ENCODE data around the gene PRSS53. TPM values are rescaled to one million over a fixed set of nuclear protein-coding genes. Genes with fewer than 3 reads are reported as not detected.

Gene PRSS53
- total and polyA plus RNA-seq, 12 donors = 0.21 to 2.9 (median 0.51) TPM

GRCh38 chr16:31071861-31072260 lies 16.9 kb downstream of the PRSS53 start:
- peak overlapping the region in 6 of 10 donors; percentile 87 to 99 (median 96) for H3K27ac ChIP-seq
- H3K36me3 ChIP-seq = peaks cover 0 to 11% (median 6%) of the 10 kb centered on the region in 9 donors
- WGBS, 2 donors = 40 to 46% methylated on average over 4 of the region's 4 CpGs
- ATAC-seq (no peak), DNase-seq (no peak)
- TF ChIP-seq, protein P1, sequence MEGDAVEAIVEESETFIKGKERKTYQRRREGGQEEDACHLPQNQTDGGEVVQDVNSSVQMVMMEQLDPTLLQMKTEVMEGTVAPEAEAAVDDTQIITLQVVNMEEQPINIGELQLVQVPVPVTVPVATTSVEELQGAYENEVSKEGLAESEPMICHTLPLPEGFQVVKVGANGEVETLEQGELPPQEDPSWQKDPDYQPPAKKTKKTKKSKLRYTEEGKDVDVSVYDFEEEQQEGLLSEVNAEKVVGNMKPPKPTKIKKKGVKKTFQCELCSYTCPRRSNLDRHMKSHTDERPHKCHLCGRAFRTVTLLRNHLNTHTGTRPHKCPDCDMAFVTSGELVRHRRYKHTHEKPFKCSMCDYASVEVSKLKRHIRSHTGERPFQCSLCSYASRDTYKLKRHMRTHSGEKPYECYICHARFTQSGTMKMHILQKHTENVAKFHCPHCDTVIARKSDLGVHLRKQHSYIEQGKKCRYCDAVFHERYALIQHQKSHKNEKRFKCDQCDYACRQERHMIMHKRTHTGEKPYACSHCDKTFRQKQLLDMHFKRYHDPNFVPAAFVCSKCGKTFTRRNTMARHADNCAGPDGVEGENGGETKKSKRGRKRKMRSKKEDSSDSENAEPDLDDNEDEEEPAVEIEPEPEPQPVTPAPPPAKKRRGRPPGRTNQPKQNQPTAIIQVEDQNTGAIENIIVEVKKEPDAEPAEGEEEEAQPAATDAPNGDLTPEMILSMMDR (IDR thresholded peaks at IDR 0.05) = no peak
- peak overlapping the region in 7 of 10 donors; percentile 74 to 99 (median 90) for H3K4me3 ChIP-seq
- H3K4me1 ChIP-seq = peaks cover 2 to 33% (median 27%) of the 10 kb centered on the region in 9 donors
- no peaks in the 10 kb centered on the region for H3K27me3 ChIP-seq
- intact Hi-C loops (cut with DNase I) = loop anchor here in 9 of 10 donors (5.0 to 10.0 kb wide), 8 partner anchors 35 to 113 kb away; partner anchors contain the start of genes STX4 (in 4 of the 9), HSD3B7 (in 3 of the 9), BCKDK (in 1 of the 9) and FUS (in 1 of the 9)
- no peaks in the 10 kb centered on the region for H3K9me3 ChIP-seq

DNA sequence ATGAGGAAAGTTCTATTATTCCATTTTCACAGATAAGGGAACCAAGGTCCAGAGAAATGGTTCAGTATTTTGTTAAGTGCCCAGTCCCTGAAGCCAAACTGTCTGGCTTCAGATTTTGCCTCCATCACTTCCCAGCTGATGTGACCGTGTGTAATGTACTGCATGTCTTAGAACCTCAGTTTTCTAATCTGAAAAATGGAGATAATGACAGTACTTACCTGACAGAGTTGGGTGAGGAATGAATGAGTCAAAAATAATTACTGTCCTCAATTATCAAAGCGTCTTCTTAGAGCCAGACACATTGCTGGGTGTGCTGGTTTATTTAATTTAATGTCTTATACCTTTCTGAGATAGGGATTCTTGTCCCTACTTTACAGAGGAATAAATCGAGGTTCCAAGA lies 21.4 kb downstream of the PRSS53 start:
- H3K27ac ChIP-seq = no peak overlapping the region
- DNase-seq = no peak
- WGBS, 2 donors = 92 to 93% methylated on average over 3 of the region's 3 CpGs
- H3K4me3 ChIP-seq = no peak overlapping the region
- peaks cover 8 to 49% (median 24%) of the 10 kb centered on the region in 9 donors for H3K4me1 ChIP-seq
- no peak for ATAC-seq
- no peaks in the 10 kb centered on the region for H3K27me3 ChIP-seq
- no peaks in the 10 kb centered on the region for H3K9me3 ChIP-seq
- intact Hi-C loops (cut with DNase I) = no loop called here
- TF ChIP-seq, protein P1 (IDR thresholded peaks at IDR 0.05) = no peak
- peaks cover 0 to 14% (median 0%) of the 10 kb centered on the region in 9 donors for H3K36me3 ChIP-seq

DNA sequence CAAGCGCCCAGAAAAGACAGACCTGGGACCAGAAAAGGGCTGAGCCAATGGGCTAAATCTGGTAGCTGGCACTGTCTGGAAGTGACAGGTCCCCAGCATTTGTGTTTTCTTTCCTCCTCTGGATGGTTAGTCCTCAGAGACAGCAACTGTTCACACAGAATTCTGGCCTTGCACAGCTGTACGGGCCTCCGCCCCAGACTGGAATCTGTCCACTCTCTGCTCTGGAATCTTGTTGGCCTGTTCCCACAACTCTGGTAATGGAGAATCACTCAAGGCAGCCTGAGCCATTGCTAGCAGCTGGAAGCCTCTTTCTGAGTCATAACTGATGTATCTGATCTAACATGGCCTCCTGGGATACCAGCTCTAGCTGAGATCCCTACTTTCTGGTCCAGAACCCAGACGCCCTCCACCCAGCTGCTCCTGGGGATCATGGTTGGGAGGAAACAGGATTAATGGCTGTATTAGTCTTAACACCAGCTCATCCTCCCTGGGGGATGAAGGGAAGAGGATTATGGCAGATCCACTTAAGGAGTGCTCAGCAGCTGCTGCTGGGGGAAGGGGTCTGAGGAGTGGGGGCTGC lies 23.8 kb downstream of the PRSS53 start:
- Histone ChIP-seq H3K36me3 (peaks cover 0 to 37% (median 13%) of the 10 kb centered on the region in 9 donors), H3K4me3 (no peak overlapping the region), H3K9me3 (no peaks in the 10 kb centered on the region), H3K27ac (peak overlapping the region; percentile 18 to 85 (median 76)), H3K27me3 (no peaks in the 10 kb centered on the region), H3K4me1 (peaks cover 4 to 35% (median 13%) of the 10 kb centered on the region in 9 donors)
- ATAC-seq = peak; percentile 79 to 91 (median 90)
- TF ChIP-seq, protein P1 (IDR thresholded peaks at IDR 0.05) = no peak
- peak; percentile 48 to 72 for DNase-seq
- WGBS, 2 donors = 39 to 44% methylated on average over 4 of the region's 4 CpGs
- intact Hi-C loops (cut with DNase I) = no loop called here

DNA sequence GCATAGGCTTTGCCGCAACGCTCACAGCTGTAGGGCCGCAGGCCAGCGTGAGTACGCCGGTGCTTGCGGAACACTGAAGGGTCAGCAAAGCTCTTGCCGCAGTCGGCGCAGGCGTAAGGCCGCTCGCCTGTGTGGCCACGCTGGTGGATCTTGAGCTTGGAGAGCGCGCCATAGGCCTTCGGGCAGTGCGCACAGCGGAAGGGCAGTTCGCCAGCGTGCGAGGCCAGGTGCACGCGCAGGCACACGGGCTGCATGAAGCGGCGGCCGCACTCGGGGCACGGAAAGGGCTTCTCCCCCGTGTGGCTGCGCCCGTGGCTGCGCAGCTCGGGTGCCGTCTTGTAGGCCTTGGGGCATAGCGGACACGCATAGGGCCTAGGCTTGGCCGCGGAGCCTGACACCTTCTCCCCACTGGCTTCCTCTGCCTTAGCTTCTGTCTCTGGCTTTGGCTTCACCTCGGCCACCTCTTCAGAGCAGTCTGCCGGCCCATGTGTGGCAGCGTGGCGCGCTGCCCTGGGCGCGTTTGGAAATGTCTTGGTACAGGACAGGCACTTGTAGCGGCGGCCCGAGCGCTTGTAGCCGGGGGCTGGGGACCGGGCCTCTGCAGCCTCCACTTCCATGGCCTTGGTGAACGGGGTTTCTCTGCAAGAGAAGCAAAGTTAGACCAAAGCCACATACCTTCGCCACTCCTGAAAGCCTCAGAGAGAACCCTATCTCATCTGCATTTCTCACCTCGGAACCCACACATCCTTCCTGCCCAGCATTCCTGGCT lies 24.7 kb downstream of the PRSS53 start:
- Histone ChIP-seq H3K9me3 (no peaks in the 10 kb centered on the region), H3K4me1 (peaks cover 4 to 35% (median 13%) of the 10 kb centered on the region in 9 donors), H3K4me3 (peak overlapping the region in 1 of 10 donors; percentile 8), H3K27me3 (no peaks in the 10 kb centered on the region), H3K27ac (peak overlapping the region; percentile 18 to 85 (median 76)), H3K36me3 (peaks cover 0 to 45% (median 17%) of the 10 kb centered on the region in 9 donors)
- DNase-seq (no peak), ATAC-seq (peak in 2 of 8 donors; percentile 7 to 32)
- 90 to 93% methylated on average over 52 to 56 of the region's 56 CpGs for WGBS, 2 donors
- TF ChIP-seq, protein P1 (IDR thresholded peaks at IDR 0.05) = no peak
- intact Hi-C loops (cut with DNase I) = no loop called here
